NOMO-1 treated with DMSO at 0.1 percent for 48 hours (cell line): ENCODE measurements around the gene RNF17.
A peak's percentile ranks its signal among the peaks of the same experiment; 100 is the strongest.

Experiments
- DNase-seq: peaks from one replicate; lab custom pipeline; 2025; ENCODE audit not compliant: unreplicated experiment; lab: John Stamatoyannopoulos, UW

RNF17 gene

GRCh38 chr13:24894277-24894971 lies 130.5 kb downstream of the RNF17 start:
- no peak for DNase-seq

GRCh38 chr13:24894972-24895300 lies 131.0 kb downstream of the RNF17 start:
- DNase-seq = no peak

GRCh38 chr13:24896061-24896460 lies 132.1 kb downstream of the RNF17 start:
- no peak for DNase-seq

GRCh38 chr13:24897293-24897692 lies 133.3 kb downstream of the RNF17 start:
- DNase-seq = no peak

GRCh38 chr13:24899601-24900000 lies 135.6 kb downstream of the RNF17 start:
- no peak for DNase-seq

GRCh38 chr13:24900507-24900906 lies 136.5 kb downstream of the RNF17 start:
- DNase-seq = peak; percentile 56

GRCh38 chr13:24905242-24905641 lies 141.3 kb downstream of the RNF17 start:
- peak; percentile 29 for DNase-seq

GRCh38 chr13:24906268-24906667 lies 142.3 kb downstream of the RNF17 start:
- peak; percentile 8 for DNase-seq

- no peak for DNase-seq
Measured at GRCh38 chr13:24910502-24911132, 146.6 kb downstream of the RNF17 start.

GRCh38 chr13:24911133-24911908 lies 147.4 kb downstream of the RNF17 start:
- DNase-seq = peak; percentile 43

- no peak for DNase-seq
Measured at GRCh38 chr13:24916464-24916863, 152.5 kb downstream of the RNF17 start.

- DNase-seq = no peak
Measured at GRCh38 chr13:24921003-24921402, 157.0 kb downstream of the RNF17 start.

- no peak for DNase-seq
Measured at GRCh38 chr13:24921881-24922280, 157.9 kb downstream of the RNF17 start.

GRCh38 chr13:24922387-24922744 lies 158.4 kb downstream of the RNF17 start:
- no peak for DNase-seq

- peak; percentile 95 for DNase-seq
Measured at GRCh38 chr13:24922745-24923591, 159.0 kb downstream of the RNF17 start.

- no peak for DNase-seq
Measured at GRCh38 chr13:24925318-24926231, 161.6 kb downstream of the RNF17 start.

- DNase-seq = no peak
Measured at GRCh38 chr13:24927810-24928404, 163.9 kb downstream of the RNF17 start.

- DNase-seq = no peak
Measured at GRCh38 chr13:24929196-24929595, 165.2 kb downstream of the RNF17 start.
